H1 (cell line): Measurements from ENCODE around the gene MRE11. TPM values are rescaled to one million over a fixed set of nuclear protein-coding genes. Genes with fewer than 3 reads are reported as not detected.

Source experiments
- CTCF ChIA-PET: fragments of 300-600 bp; sonication (Branson Sonifier 250); formaldehyde crosslinking; loops from one replicate; lab custom pipeline; 2021; ENCODE audit not compliant: partially characterized antibody; lab: Charles Lee
- POLR2A ChIA-PET: fragments of 300-600 bp; sonication (Branson Sonifier 250); formaldehyde crosslinking; loops from one replicate; lab custom pipeline; 2021; ENCODE audit warnings: inconsistent platforms; ENCODE audit not compliant: partially characterized antibody; lab: Charles Lee
- DNase-seq, 2 experiments: peaks; one replicate each; pipeline versions ENCODE4 v3.0.0 to v3.0.0-alpha.2; 2010 to 2022; ENCODE audit warnings: low spot score in 2 of 2, low read depth in 1 of 2, mixed read lengths in 1 of 2
- FAIRE-seq: peaks from 2 replicates; lab custom pipeline; 2011; peaks lifted over from hg19 to GRCh38; lab: Jason Lieb, UNC
- H2AFZ ChIP-seq: 2 replicates; pipeline ENCODE4 v1.8.1; 2012; ENCODE audit warnings: low read length, inconsistent platforms
- H2AK5ac ChIP-seq: 2 replicates; pipeline ENCODE4 v1.6.1; 2013; ENCODE audit warnings: low read depth, low read length
- H2BK120ac ChIP-seq: replicated peaks from 2 replicates; pipeline ENCODE3; 2013; ENCODE audit warnings: low read depth, low read length, inconsistent platforms
- H2BK12ac ChIP-seq: 2 replicates; pipeline ENCODE4 v1.6.1; 2013; ENCODE audit warnings: low read depth, low read length
- H2BK15ac ChIP-seq: 2 replicates; pipeline ENCODE4 v1.6.1; 2013; ENCODE audit warnings: low read length
- H2BK20ac ChIP-seq: 2 replicates; pipeline ENCODE4 v1.6.1; 2013; ENCODE audit warnings: low read length
- H2BK5ac ChIP-seq: 2 replicates; pipeline ENCODE4 v1.6.1; 2013; ENCODE audit warnings: low read depth, low read length
- H3K14ac ChIP-seq: 2 replicates; pipeline ENCODE4 v1.6.1; 2013; ENCODE audit warnings: inconsistent platforms; ENCODE audit not compliant: insufficient read length
- H3K18ac ChIP-seq: 2 replicates; pipeline ENCODE4 v1.6.1; 2013; ENCODE audit warnings: low read length; ENCODE audit errors: extremely low read depth
- H3K23ac ChIP-seq: 2 replicates; pipeline ENCODE4 v1.6.1; 2013; ENCODE audit warnings: inconsistent platforms; ENCODE audit not compliant: insufficient read length
- H3K23me2 ChIP-seq: 2 replicates; pipeline ENCODE4 v1.6.1; 2013; ENCODE audit warnings: low read depth, low read length
- H3K27ac ChIP-seq: 2 replicates; pipeline ENCODE4 v1.6.1; 2011; ENCODE audit warnings: low read depth, low read length, inconsistent platforms
- H3K27me3 ChIP-seq, 4 experiments: replicated peaks in 1 of 4; 1 replicate in 1 of 4; 2 replicates in 3 of 4; pipeline versions ENCODE4 v1.6.1 to v1.8.1; 2011 to 2013; ENCODE audit warnings: low read length in 3 of 4, mild to moderate bottlenecking in 3 of 4, inconsistent platforms in 2 of 4, mixed read lengths in 2 of 4, moderate library complexity in 1 of 4; ENCODE audit not compliant: control insufficient read depth in 3 of 4, insufficient read depth in 3 of 4; ENCODE audit errors: extremely low read depth in 1 of 4
- H3K36me3 ChIP-seq, 4 experiments: 2 replicates each; pipeline versions ENCODE4 v1.6.1 to v1.8.1; 2011 to 2013; ENCODE audit warnings: mild to moderate bottlenecking in 4 of 4, low read length in 3 of 4, moderate library complexity in 2 of 4, control low read depth in 1 of 4, inconsistent platforms in 1 of 4; ENCODE audit not compliant: insufficient read depth in 4 of 4, control insufficient read depth in 2 of 4
- H3K4ac ChIP-seq: replicated peaks from 2 replicates; pipeline ENCODE3; 2013; ENCODE audit warnings: low read length, low read depth, mixed read lengths, inconsistent platforms; ENCODE audit not compliant: insufficient read length
- H3K4me1 ChIP-seq, 4 experiments: replicated peaks in 1 of 4; 1 replicate in 1 of 4; 2 replicates in 3 of 4; pipeline versions ENCODE4 v1.6.1 to v1.8.1; 2011 to 2013; ENCODE audit warnings: low read length in 3 of 4, inconsistent platforms in 2 of 4, mixed read lengths in 1 of 4; ENCODE audit not compliant: insufficient read depth in 4 of 4, control insufficient read depth in 3 of 4
- H3K4me2 ChIP-seq, 2 experiments: 2 replicates each; pipeline versions ENCODE4 v1.6.1 to v1.8.1; 2011 to 2013; ENCODE audit warnings: low read depth in 2 of 2, low read length in 2 of 2, control low read depth in 1 of 2, inconsistent platforms in 1 of 2, mild to moderate bottlenecking in 1 of 2; ENCODE audit not compliant: insufficient read depth in 1 of 2
- H3K4me3 ChIP-seq, 4 experiments: fragments of 200-600, 300-600 bp in 1 of 4; sonication (generic), shearing (Covaris generic), sonication (Bioruptor Twin) in 1 of 4; 2 replicates each; pipeline versions ENCODE4 v1.5.1 to v1.8.1; 2011 to 2016; ENCODE audit warnings: low read length in 4 of 4, low read depth in 3 of 4, control low read depth in 2 of 4, inconsistent platforms in 2 of 4, mild to moderate bottlenecking in 2 of 4, mixed read lengths in 1 of 4, moderate library complexity in 1 of 4; ENCODE audit not compliant: insufficient read depth in 2 of 4; ENCODE audit errors: extremely low read depth in 1 of 4
- H3K56ac ChIP-seq: replicated peaks from 2 replicates; pipeline ENCODE3; 2013; ENCODE audit warnings: low read depth, mild to moderate bottlenecking, mixed read lengths, low read length, inconsistent platforms; ENCODE audit not compliant: insufficient read length
- H3K79me1 ChIP-seq: 2 replicates; pipeline ENCODE4 v1.6.1; 2013; ENCODE audit warnings: low read depth, low read length, control low read depth
- H3K79me2 ChIP-seq, 2 experiments: 2 replicates each; pipeline versions ENCODE4 v1.6.1 to v1.8.1; 2012 to 2013; ENCODE audit warnings: low read length in 2 of 2, mild to moderate bottlenecking in 2 of 2, inconsistent platforms in 1 of 2; ENCODE audit not compliant: insufficient read depth in 2 of 2, control insufficient read depth in 1 of 2
- H3K9ac ChIP-seq, 4 experiments: replicated peaks in 1 of 4; 1 replicate in 1 of 4; 2 replicates in 3 of 4; pipeline versions ENCODE4 v1.6.1 to v1.8.1; 2011 to 2013; ENCODE audit warnings: low read depth in 3 of 4, low read length in 3 of 4, control low read depth in 2 of 4, mild to moderate bottlenecking in 2 of 4, moderate library complexity in 2 of 4, inconsistent platforms in 1 of 4; ENCODE audit errors: extremely low read depth in 1 of 4
- H3K9me3 ChIP-seq, 2 experiments: 2 replicates each; pipeline versions ENCODE4 v1.6.1 to v1.8.1; 2012 to 2013; ENCODE audit warnings: mild to moderate bottlenecking in 2 of 2, moderate library complexity in 2 of 2, control low read depth in 1 of 2, inconsistent platforms in 1 of 2, low read depth in 1 of 2, low read length in 1 of 2, mixed read lengths in 1 of 2; ENCODE audit not compliant: insufficient read depth in 2 of 2
- H4K20me1 ChIP-seq, 2 experiments: replicated peaks in 1 of 2; 2 replicates each; pipeline versions ENCODE3 to v1.8.1; 2011 to 2013; ENCODE audit warnings: inconsistent platforms in 2 of 2, low read length in 2 of 2, mild to moderate bottlenecking in 1 of 2; ENCODE audit not compliant: insufficient read depth in 2 of 2, control insufficient read depth in 1 of 2
- H4K5ac ChIP-seq: 2 replicates; pipeline ENCODE4 v1.6.1; 2013; ENCODE audit warnings: low read length, low read depth, mixed read lengths, inconsistent platforms; ENCODE audit not compliant: insufficient read length
- H4K8ac ChIP-seq: 2 replicates; pipeline ENCODE4 v1.8.0; 2013; ENCODE audit warnings: mild to moderate bottlenecking, moderate library complexity, low read length, inconsistent platforms; ENCODE audit not compliant: insufficient read depth; ENCODE audit errors: extremely low read depth
- H4K91ac ChIP-seq: replicated peaks from 2 replicates; pipeline ENCODE3; 2013; ENCODE audit warnings: low read length, mixed read lengths, inconsistent platforms; ENCODE audit not compliant: insufficient read length
- EGR1 ChIP-seq: IDR thresholded peaks from 2 replicates; pipeline ENCODE4 v1.6.1; 2011; ENCODE audit warnings: low read depth, low read length, borderline replicate concordance
- EZH2 ChIP-seq: fragments of 200-600 bp; sonication (generic); IDR thresholded peaks from 2 replicates; pipeline ENCODE4 v1.7.1; 2012; ENCODE audit warnings: low read depth, mild to moderate bottlenecking, moderate library complexity, low read length, inconsistent platforms; ENCODE audit not compliant: severe bottlenecking
- RFX5 ChIP-seq: IDR thresholded peaks from 2 replicates; pipeline ENCODE4 v1.6.1; 2011; ENCODE audit warnings: low read depth, low read length, improper control_type of control experiment, borderline replicate concordance
- SIN3A ChIP-seq, 2 experiments: IDR thresholded peaks in 1 of 2; conservative IDR thresholded peaks in 1 of 2; 2 replicates each; pipeline ENCODE4 v1.6.1; 2011 to 2012; ENCODE audit warnings: low read length in 2 of 2, improper control_type of control experiment in 1 of 2, low read depth in 1 of 2, mild to moderate bottlenecking in 1 of 2
- YY1 ChIP-seq: IDR thresholded peaks from 2 replicates; pipeline ENCODE4 v1.6.1; 2011; ENCODE audit warnings: low read depth, mild to moderate bottlenecking, low read length
- whole genome bisulfite sequencing, 2 experiments: shearing (Covaris generic) in 1 of 2; methylation state at CpG; one replicate each; pipeline versions ENCODE4 v1.1.6 to v1.1.7; 2013 to 2015; ENCODE audit warnings: low lambda C conversion rate in 2 of 2, mixed read lengths in 2 of 2, inconsistent platforms in 1 of 2, low coverage in 1 of 2, missing lambda C conversion rate in 1 of 2; ENCODE audit not compliant: insufficient replicate concordance in 2 of 2, insufficient coverage in 1 of 2, insufficient read length in 1 of 2; ENCODE audit errors: extremely low coverage in 1 of 2, missing lambda C conversion rate in 1 of 2; 5-methylcytosine and 5-hydroxymethylcytosine counted together
- polyA plus RNA-seq, 7 experiments: library from polyadenylated mRNA; depleted of rRNA in 3 of 7; stranded (reverse) in 5 of 7; unstranded in 2 of 7; fragments of >200 nt in 5 of 7; fragments of 200-250 nt in 2 of 7; gene quantifications; 1 replicate in 5 of 7; 2 replicates in 1 of 7; 4 replicates in 1 of 7; pipeline versions ENCODE4 v1.2.1 to v1.2.3, GENCODE V29; 2011 to 2013; ENCODE audit warnings: missing spikeins in 2 of 7, mixed read lengths in 2 of 7
- total RNA-seq: library from RNA; stranded (reverse); fragmentation: NEBNext Ultra II Directional; extraction: Animal tissue kit (Norgen Biotek cat#: 25700); gene quantifications from 2 replicates; pipeline ENCODE4 v1.2.1, GENCODE V29; 2021

Gene MRE11
- total and polyA plus RNA-seq, 2 of the 8 experiments (the other 6 are each of a cell fraction or from before 2014, with no cell fraction given) = 7.2 to 43.4 TPM

GRCh38 chr11:94379613-94380012 lies 114.0 kb downstream of the MRE11 start:
- POLR2A ChIA-PET = no interaction called here
- no peak overlapping the region for H2BK120ac ChIP-seq
- FAIRE-seq = no peak

More at GRCh38 chr11:94379613-94380012, 114.0 kb downstream of the MRE11 start:
- Histone ChIP-seq H3K79me2 (no peaks in the 10 kb centered on the region), H2BK12ac (no peak overlapping the region), H3K23ac (no peak overlapping the region), H3K4me1 (no peaks in the 10 kb centered on the region), H3K9me3 (peaks cover 0 to 3% of the 10 kb centered on the region in 2 experiments; a peak in 1 of 4 replicates), H3K4me2 (no peak overlapping the region), H2BK15ac (no peak overlapping the region), H3K23me2 (no peaks in the 10 kb centered on the region), H3K14ac (no peak overlapping the region), H3K56ac (no peak overlapping the region), H3K79me1 (no peaks in the 10 kb centered on the region), H3K4ac (no peak overlapping the region), H3K4me3 (no peak overlapping the region), H3K27ac (no peak overlapping the region), H4K8ac (no peak overlapping the region), H4K5ac (no peak overlapping the region), H3K36me3 (no peaks in the 10 kb centered on the region), H3K18ac (no peak overlapping the region), H2AFZ (no peak overlapping the region), H2AK5ac (no peak overlapping the region), H2BK20ac (no peak overlapping the region), H3K9ac (no peak overlapping the region), H2BK5ac (no peak overlapping the region), H3K27me3 (no peaks in the 10 kb centered on the region), H4K20me1 (no peaks in the 10 kb centered on the region), H4K91ac (no peak overlapping the region)
- TF ChIP-seq YY1 (no peak), EGR1 (no peak), SIN3A (conservative IDR thresholded peaks at IDR 0.05 in 1 of 2, IDR thresholded peaks at IDR 0.05 in 1 of 2; ENCODE audit: low read depth in 1 of 2, low read length in 2 of 2) (no peak), EZH2 (no peak), RFX5 (no peak)
- CTCF ChIA-PET = no interaction called here
- no peak for DNase-seq
- 77% methylated on average over 5 of the region's 5 CpGs; no CpG with 5 or more reads in 1 of the 2 experiments for WGBS, 2 experiments
